Cardiac septum (tissue), 1 donor: ENCODE data around the gene NACC2. TPM values are rescaled to one million over a fixed set of nuclear protein-coding genes. Genes with fewer than 3 reads are reported as not detected.
"Not testable (repeated sequence)": the region's sequence is repeated elsewhere in the genome, so short reads cannot be mapped to it uniquely, and the experiment has no call there.

Experiments
- DNase-seq: peaks from one replicate; pipeline ENCODE4 v3.0.0-alpha.2; 2020; ENCODE audit warnings: low spot score
- intact Hi-C: fragments of 100-400 bp; cut with DNase I; formaldehyde crosslinking; loops from one replicate; pipeline ENCODE4 v1.14.0; 2022
- total RNA-seq: library from RNA; stranded (reverse); fragmentation: NEBNext Ultra II Directional; extraction: Animal tissue kit (Norgen Biotek cat#: 25700); gene quantifications from one replicate; pipeline ENCODE4 v1.2.1, GENCODE V29; 2021
- donor health status: DM: no; HTN: no; CAD: no.

Gene NACC2
- total RNA-seq, 1 donor from 2014 or later: 57.8 TPM

DNA sequence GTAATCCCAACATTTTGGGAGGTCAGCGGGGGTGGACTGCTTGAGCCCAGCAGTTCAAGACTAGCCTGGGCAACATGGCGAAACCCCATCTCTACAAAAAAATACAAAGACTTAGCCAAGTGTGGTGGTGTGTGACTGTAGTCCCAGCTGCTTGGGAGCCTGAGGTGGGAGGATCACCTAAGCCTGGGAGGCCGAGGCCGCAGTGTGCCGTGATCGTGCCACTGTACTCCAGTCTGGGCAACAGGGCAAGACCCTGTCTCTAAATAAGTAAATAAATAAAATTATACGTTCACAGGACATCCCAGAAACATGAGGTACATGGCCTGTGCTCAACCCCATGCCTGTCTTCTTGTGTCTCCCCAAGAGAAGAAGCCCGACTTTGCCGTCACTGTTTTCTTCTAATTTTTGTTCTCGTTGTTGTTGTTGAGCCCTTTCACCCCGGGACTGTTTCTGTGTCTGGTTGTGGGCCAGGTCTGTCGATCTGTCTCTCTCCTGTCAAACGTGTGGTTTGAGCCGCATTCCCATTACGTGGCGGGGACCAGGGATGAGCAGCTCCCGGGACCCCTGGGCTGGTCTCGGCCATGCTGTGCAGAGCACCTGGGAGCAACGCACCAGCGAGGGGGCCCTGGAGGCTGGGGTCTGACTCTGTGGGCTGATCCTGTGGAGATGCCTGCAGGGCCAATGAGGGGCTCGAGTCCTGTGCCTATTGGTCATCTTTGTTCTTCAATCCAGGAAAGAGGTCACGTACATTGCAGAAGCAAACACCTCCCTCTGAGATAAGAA lies 32.2 kb downstream of the NACC2 start:
- intact Hi-C loops: no loop called here
- DNase-seq: peak; percentile 51

DNA sequence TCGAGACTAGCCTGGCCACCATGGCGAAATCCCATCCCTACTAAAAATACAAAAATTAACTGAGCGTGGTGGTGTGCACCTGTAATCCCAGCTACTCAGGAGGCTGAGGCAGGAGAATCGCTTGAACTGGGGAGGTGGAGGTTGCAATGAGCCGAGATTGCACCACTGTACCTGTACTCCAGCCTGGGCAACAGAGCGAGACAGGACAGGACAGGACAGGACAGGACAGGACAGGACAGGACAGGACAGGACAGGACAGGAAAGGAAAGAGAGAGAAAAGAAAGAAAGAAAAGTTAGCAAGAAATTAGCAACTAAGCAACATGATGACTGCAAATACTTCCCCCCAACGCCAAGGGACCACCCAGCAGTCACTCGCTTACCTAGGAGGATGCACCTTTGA lies 33.2 kb downstream of the NACC2 start:
- intact Hi-C loops: not testable (repeated sequence)

DNA sequence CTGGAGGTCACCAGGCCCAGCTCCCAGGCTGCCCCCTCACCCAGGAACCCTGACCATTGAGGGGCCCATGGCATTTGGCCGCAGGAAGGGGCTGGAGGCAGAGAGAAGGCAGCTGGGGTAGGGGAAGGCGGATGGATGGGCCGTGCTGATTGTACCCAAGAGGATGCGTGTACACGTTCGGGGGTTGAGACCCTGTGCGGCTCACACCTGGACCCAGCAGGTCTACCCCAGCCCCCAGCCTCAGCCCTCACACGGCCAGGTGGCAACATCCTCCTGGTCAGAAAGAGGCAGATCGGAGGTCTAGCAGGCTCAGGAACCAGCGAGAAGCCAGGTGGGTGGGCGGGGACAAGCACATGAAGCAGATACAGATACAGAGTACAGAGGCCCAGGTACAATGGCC lies 33.7 kb downstream of the NACC2 start:
- intact Hi-C loops: no loop called here
- peak; percentile 44 for DNase-seq

More for the DNA sequence above, 33.2 kb downstream of the NACC2 start:
- not testable (repeated sequence) for DNase-seq

DNA sequence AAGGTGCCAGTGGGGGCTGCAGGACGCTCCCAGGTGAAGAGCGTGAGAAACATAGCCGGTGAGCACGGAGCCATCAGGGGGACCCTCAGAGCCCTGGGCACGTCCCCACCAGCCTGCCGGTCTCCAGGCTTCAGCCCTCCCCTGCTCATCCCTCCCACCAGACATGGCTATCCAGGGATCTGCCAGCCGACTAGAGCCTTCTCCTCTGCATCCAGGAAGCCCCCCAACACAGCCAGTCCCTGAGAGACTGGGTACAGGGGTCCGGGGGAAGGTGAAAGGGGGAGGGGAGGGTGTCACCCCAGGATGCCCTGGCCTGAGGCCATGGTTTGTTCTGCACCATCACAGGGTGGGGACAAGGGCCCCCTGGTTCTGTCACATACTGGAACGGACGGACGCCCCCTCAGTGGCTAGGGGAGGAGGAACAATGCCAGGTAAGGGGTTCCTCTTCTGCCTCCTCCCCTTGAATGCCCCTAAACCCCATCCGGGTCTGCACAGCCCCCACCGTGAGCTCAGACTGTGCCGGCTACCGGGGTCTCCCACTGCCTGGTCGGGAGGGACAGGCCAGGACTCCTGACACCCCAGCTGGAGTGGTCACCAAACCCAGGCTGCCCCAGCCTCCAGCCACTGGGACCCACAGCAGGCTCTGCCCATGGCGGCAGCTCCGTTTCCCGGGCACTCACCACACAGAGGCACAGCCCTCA lies 34.3 kb downstream of the NACC2 start:
- intact Hi-C loops: no loop called here

DNA sequence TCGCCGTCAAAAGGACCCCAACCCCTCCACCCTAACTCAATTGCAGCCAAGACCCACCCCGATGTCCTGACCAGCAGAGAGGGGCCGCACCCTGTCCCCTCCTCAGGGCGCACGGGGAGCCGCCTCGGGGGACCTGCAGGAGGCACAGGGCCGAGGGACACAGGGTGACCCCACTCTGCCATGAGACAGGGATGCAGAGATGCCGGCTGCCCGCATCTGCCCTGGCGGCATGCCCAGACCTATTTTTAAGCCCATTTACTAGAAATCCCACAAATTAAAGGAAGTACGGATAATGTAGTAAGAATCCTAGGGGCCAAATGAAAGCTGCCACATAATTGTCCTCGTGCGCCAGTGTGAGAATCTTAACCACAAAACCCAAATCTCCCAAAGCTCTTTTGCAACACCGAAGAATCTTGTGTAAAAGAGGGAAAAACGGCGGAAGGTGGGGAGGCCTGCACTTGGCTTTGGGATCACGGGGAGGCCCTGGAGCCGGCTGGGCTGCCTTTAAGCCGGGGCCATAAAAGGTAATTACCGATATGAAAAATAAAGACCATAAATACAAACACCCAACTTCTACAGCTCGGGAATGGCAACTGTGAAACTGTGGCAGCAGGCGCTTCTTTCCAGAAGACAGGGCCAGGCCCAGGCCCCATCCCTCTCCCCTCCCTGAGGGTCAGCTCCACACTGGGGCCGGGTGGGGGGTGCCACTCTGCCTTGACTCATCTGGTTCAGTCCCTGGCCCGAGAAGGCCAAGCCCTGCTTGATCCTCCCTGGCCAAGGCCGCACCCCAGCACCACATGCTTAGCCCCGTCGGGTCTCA lies 35.0 kb downstream of the NACC2 start:
- intact Hi-C loops: no loop called here
- DNase-seq: peak; percentile 61

More for the DNA sequence above, 34.3 kb downstream of the NACC2 start:
- DNase-seq: peak; percentile 63

DNA sequence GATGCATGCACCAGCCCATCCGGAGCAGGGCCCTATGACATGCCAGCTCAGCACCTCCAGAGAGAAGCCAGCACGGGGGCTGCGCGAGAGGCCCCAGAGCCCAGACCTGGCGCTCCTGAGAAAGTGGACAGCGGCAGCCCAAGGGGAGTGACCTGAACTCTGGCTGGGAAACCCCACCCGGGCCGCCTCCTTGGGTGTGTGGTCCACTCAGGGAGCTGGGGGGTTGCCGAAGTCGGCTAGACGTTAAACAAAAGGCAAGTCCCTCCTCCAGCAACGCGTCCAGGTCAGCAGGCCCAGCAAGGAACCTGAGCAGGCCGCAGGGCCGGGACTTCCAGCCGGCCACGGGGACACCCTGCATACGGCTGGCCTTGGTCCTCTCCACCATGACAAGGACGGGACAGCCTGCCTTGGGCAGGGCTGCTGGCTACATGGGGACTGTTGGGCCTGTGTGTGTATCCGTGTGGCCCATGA lies 35.7 kb downstream of the NACC2 start:
- DNase-seq: peak; percentile 59
- intact Hi-C loops: no loop called here

DNA sequence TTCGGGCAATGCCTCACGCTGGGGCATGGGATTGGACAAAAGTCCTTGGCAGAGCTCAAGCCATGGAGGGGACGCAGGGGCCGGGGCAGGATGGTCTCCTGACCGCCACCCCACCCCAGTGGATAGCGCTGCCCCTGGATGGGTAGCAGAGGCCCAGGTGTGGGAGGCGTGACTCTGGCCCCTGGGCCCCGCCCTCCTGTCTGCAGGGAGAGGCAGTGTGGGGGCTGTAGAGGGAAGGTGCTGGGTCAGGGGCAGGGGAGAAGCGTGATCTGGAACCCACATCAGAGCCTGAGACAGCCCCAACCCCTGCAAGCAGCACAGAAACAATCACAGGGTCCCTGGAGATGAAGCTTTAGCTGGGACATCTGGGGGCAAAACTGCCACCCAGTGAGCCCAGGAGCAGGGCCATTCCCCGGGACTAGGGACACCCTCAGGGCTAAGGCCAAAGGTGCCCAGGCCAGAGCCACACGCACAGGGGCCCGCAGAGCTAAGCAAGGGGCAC lies 36.2 kb downstream of the NACC2 start:
- intact Hi-C loops: no loop called here
- no peak for DNase-seq

DNA sequence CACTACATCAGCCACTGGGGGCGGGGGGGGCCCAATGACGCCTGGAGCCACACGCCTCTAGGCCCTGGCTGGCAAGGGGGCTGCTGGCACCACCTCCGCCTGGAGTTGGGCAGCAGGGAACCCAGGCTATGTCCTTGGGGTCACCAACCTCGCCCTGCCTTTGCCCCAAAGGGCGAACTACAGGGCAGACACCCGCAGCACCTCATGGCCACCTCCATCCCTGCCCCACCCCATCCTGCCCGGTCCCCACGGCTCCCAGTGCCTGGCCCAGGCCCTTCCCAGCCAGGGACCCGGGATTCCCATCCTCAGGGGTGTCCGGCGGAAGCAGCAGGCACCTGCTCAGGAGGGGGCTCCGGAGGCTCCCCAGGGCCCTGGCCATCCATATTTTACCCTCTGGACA lies 37.0 kb downstream of the NACC2 start:
- intact Hi-C loops: no loop called here
- peak; percentile 66 for DNase-seq

DNA sequence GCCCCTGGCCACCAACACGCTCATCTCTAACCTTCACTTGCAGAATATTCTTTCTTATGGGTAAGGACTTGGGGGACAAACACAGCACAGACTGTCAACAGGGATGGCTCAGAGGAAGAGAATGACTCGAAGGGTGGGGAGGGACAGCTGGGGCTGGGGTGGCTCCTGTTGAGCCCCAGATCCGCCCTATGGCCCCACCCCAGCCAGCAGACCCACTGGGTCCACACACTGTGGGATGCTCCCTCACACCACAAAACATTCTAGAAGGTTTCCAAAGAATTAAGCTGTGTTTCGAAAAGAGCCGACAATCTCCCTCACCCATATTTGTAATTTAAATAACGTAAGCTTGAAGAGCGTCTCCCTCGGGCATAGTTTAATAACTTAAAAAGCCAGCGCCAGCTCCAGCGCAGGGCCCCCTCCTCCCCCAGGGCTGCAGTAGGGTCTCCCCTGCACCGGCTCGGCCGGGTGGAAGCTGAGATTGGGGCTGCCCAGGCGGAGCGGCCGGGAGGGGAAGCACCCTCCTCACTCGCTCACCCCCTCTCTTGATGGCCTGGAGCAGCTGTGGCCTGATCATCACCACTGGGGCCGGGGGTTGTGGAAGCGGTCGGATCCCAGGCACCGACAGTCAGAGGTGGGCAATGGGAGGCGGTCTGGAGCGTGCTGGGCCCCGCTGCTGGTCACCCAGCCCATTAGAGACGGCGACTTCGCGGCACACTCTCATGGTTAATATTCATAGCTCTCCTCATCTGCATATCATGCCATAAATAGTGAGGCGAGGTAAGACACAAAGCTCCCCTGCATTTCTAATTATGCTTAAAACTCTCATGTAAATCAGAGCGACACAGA lies 37.6 kb downstream of the NACC2 start:
- DNase-seq: no peak
- intact Hi-C loops: no loop called here

DNA sequence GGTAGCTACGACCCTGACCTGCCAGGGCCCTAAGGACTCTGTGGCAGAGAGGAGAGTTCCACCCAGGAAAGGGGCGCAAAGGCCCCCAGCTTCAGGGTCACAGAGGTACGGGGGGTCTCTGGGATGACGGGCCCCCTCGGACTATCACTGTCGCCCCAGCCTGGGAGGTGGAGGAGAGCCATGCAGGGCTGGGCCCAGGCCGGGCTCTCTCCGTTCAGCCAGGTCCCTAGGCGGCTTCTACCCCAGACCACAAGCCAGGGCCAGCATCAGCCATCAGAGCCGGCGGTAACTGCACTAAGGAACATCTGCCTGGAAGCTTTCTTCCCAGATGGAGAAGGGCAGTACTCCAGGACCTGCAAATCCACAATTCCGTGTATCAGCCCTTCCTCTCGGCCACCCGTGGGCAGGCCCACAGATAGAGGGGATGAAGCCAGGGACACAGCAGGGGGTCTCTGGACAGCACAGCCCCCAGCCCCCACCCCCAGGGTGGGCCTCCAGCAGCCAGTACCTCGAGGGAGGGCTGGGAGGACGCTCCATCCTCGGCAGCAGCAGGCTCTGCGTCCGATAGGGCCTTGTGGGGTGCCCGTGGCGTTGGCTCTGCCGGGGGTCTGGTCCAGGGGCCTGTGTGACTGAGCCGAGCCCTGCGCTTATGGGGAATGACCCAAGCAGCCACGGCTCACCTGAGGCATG lies 38.4 kb downstream of the NACC2 start:
- peak; percentile 56 for DNase-seq
- intact Hi-C loops: no loop called here

DNA sequence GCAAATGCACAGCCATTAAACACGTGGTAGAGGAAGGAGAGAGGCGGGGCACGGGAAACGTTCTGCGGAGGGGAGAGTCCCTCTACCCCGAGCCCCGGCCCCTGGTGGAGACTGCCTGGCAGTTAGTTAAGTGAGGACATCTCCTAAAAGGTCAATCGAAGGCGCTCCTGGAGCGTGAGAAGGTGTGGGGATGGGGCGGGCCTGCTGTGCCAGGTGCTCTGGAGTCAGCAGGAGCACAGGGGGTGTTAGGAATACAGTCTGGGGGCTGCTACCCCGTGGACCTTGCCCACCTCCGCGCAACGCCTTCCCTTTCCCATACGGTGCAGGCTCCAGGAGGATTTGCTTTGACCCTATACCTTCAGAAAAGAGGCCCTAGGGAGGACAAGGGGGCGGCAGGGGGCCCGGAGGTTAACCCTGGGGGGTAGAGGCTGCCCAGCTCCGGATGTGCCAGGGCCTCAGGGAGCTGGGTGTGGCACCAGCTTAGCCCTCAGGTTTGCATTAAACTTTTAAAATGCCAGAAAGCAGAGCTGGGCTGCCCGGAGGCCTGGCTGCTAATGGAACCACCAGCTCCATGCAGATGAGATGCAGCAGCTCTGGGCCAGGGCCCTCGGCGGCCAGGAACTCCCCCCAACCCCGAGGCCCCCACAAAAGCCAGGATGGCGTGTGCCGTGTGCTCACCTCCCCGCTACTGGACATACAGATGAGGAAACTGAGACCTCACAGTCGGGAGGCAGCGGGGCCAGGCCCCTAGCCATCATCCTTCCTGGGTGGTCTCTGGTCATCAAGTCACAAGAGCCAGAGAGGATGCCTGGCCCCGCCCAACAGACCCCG lies 39.2 kb downstream of the NACC2 start:
- peak; percentile 58 for DNase-seq
- intact Hi-C loops: no loop called here

DNA sequence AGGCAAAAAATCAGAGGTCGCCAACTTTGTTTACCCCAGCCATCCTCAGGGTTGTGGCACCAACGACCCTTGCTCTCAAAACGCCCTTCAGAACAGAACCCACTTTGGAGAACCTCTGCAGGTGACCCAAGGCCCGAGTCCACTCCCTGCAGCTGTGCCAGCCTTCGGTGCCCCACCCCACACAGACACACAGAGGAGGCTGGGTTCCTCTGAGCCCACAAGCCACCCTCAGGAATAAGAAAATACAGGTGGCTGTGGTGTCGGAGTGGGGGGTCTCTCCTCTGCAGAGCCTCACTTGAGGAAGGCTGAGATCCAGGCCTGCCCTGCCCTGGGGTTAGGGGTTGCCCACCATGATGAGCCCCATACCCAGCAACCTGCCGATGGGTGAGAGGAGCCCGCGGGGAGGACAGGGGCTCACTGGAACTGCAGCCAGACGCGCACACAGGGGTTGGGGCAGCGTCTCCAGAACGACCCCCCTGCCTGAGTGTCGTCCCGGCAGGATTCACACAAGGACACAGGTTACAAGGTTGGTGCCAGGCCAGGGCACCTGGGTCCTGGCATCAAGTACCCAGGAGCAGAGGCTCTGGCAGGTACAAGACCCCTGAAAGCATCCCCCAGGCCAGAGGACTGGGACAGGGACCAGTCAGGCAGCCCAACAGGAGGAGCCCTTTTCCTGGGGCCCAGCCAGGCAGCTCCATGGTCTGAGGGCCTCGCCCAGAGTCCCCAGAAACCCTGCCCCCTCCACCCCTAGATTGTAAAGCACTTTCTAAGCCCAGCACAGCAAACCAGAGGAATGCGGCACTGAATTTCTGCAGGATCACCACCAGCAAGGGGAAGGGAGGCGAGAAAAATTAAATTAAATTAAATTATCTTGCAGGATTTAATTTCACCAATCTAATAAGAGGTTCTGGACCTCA lies 40.0 kb downstream of the NACC2 start:
- intact Hi-C loops: loop anchor here (5.0 kb wide), 2 partner anchors 37 to 52 kb away; no protein-coding TSS in a partner anchor
- peak; percentile 46 for DNase-seq

DNA sequence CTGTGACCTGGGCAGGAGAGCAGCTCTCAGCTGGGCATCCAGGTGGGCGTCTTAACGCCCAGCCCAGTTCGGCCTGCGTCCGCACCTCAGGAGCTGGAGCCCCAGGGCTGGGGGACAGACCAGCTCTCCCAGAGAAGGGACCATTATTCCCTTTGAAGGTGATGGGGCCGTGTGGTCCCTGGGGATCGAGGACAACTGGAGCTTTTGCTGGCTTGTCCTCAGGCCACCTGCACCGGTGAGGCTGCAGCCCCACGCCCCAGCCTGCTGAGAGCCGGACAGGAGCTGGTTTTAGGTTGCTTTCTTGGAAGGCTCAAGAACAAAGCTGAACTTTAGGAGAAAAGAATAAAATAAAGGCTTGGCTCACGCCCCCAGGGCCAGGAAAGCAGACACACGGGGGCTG lies 40.9 kb downstream of the NACC2 start:
- intact Hi-C loops: loop anchor here (5.0 kb wide), 2 partner anchors 38 to 53 kb away; no protein-coding TSS in a partner anchor
- DNase-seq: no peak

DNA sequence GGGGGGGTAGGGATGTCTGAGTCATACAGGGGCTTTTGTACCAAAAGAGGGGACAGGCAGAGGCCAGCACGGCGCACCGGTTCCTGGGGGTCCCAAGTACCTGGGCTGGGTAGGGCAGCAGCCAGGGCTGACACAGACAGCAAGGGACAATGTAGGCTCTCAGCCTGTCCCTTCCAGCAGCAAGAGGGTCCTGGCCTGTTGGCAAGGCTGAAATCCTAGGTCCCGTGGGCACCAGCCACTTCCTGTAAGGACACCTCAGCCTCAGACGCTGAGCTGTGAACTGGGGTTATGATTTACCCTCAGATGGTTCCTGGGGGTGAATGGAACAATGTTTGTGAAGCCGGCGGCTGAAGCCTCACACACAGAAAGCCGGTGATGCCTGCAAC lies 41.3 kb downstream of the NACC2 start:
- no peak for DNase-seq
- intact Hi-C loops: loop anchor here (2.0 to 5.0 kb wide), 3 partner anchors 39 to 61 kb away; no protein-coding TSS in a partner anchor

DNA sequence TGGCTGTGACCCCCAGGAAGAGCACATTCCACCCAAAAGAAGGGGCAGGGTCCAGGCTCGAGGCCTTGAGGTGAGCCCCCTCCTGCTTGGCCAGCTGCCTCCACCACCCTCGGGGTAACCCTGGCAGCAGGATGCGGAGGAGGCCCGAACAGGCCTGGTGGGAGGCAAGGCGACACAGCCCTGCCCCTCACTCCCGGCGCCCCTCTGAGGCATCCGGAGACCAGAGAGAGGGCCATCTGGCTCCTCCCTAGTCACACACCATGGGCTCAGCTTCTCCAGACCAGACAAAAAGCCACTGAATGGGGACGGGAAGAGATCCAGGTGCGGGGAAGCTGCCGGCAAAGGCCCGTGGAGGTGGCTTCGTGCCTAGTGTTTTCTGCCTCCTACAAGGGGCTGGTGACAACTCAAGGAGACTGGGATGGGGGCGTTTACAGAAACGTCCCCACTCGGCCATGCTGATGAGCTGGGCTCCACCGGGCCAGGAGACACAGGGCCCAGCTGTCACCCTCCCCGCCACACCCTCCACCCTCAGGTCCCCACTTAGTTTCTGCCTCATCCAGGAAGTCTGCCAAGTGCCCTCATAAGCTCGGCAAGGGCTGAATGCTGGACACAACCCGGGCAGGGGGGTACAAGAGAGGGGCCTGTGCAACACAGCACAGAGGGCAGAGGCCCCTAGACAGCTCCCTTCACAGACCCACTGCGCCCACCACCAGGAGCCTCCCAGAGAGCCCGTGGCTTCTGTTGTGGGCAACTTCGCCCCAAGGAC lies 41.9 kb downstream of the NACC2 start:
- peak; percentile 67 for DNase-seq
- intact Hi-C loops: loop anchor here (2.0 to 5.0 kb wide), 3 partner anchors 39 to 60 kb away; no protein-coding TSS in a partner anchor
